Smooth muscle cell (in vitro differentiated cells): Measurements from ENCODE around the gene TEN1. TPM values are rescaled to one million over a fixed set of nuclear protein-coding genes. Genes with fewer than 3 reads are reported as not detected.
A peak's percentile ranks its signal among the peaks of the same experiment; 100 is the strongest.

Experiments
- DNase-seq: peaks from one replicate; lab custom pipeline; 2025; ENCODE audit not compliant: unreplicated experiment; lab: John Stamatoyannopoulos, UW
- H2AFZ ChIP-seq: fragments of 200-600 bp; sonication (generic); 2 replicates; pipeline ENCODE4 v1.6.0; 2016; ENCODE audit warnings: antibody characterized with exemption, low read depth, mild to moderate bottlenecking
- H3F3A ChIP-seq: fragments of 200-600 bp; sonication (generic); 2 replicates; pipeline ENCODE4 v1.6.0; 2017; ENCODE audit warnings: antibody characterized with exemption, low read depth
- H3K27ac ChIP-seq: fragments of 200-600 bp; sonication (generic); 2 replicates; pipeline ENCODE4 v1.5.1; 2016; ENCODE audit warnings: low read depth, mild to moderate bottlenecking
- H3K27me3 ChIP-seq: fragments of 200-600 bp; sonication (generic); 2 replicates; pipeline ENCODE4 v1.6.1; 2016; ENCODE audit warnings: low read depth, mild to moderate bottlenecking
- H3K36me3 ChIP-seq: fragments of 200-600 bp; sonication (generic); 2 replicates; pipeline ENCODE4 v1.5.1; 2016; ENCODE audit warnings: low read depth
- H3K4me1 ChIP-seq: fragments of 200-600 bp; sonication (generic); 2 replicates; pipeline ENCODE4 v1.5.1; 2016; ENCODE audit warnings: low read depth
- H3K4me2 ChIP-seq: fragments of 200-600 bp; sonication (generic); 2 replicates; pipeline ENCODE4 v1.6.0; 2016; ENCODE audit warnings: mild to moderate bottlenecking
- H3K4me3 ChIP-seq: fragments of 200-600 bp; sonication (generic); 2 replicates; pipeline ENCODE4 v1.5.1; 2016; ENCODE audit warnings: mild to moderate bottlenecking
- H3K79me2 ChIP-seq: fragments of 200-600 bp; sonication (generic); 2 replicates; pipeline ENCODE4 v1.6.0; 2016; ENCODE audit warnings: low read depth, mild to moderate bottlenecking
- H3K9ac ChIP-seq: fragments of 200-600 bp; sonication (generic); 2 replicates; pipeline ENCODE4 v1.6.0; 2016; ENCODE audit warnings: low read depth
- H3K9me3 ChIP-seq: fragments of 200-600 bp; sonication (generic); replicated peaks from 2 replicates; pipeline ENCODE4 v1.5.1; 2016; ENCODE audit warnings: low read depth
- H4K20me1 ChIP-seq: fragments of 200-600 bp; sonication (generic); 2 replicates; pipeline ENCODE4 v1.6.0; 2016; ENCODE audit warnings: low read depth
- WGBS: methylation state at CpG from one replicate; pipeline ENCODE4 v1.1.7; 2016; ENCODE audit warnings: low lambda C conversion rate; 5-methylcytosine and 5-hydroxymethylcytosine counted together
- polyA plus RNA-seq: library from polyadenylated mRNA; unstranded; fragments of >200 nt; fragmentation: Nextera tagmentation; extraction: Ambion mirVana; gene quantifications from 2 replicates; pipeline ENCODE4 v1.2.1, GENCODE V29; 2016
- total RNA-seq: library from RNA; depleted of rRNA; stranded (reverse); fragments of >200 nt; gene quantifications from 2 replicates; pipeline ENCODE4 v1.2.3, GENCODE V29; 2014
- TF ChIP-seq, protein P1 (sequence below): fragments of 200-600 bp; sonication (generic); IDR thresholded peaks from 2 replicates; pipeline ENCODE4 v1.5.1; 2017; ENCODE audit warnings: borderline replicate concordance, mild to moderate bottlenecking, antibody characterized with exemption; ENCODE audit not compliant: insufficient read depth, poor library complexity, severe bottlenecking

TEN1 gene
- total and polyA plus RNA-seq, 2 experiments from 2014 or later = 15.5 to 19.2 TPM

- TF ChIP-seq, protein P1, sequence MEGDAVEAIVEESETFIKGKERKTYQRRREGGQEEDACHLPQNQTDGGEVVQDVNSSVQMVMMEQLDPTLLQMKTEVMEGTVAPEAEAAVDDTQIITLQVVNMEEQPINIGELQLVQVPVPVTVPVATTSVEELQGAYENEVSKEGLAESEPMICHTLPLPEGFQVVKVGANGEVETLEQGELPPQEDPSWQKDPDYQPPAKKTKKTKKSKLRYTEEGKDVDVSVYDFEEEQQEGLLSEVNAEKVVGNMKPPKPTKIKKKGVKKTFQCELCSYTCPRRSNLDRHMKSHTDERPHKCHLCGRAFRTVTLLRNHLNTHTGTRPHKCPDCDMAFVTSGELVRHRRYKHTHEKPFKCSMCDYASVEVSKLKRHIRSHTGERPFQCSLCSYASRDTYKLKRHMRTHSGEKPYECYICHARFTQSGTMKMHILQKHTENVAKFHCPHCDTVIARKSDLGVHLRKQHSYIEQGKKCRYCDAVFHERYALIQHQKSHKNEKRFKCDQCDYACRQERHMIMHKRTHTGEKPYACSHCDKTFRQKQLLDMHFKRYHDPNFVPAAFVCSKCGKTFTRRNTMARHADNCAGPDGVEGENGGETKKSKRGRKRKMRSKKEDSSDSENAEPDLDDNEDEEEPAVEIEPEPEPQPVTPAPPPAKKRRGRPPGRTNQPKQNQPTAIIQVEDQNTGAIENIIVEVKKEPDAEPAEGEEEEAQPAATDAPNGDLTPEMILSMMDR = no peak
- H3K9me3 ChIP-seq = no peaks in the 10 kb centered on the region
- H2AFZ ChIP-seq = no peak overlapping the region
- H4K20me1 ChIP-seq = no peaks in the 10 kb centered on the region
- no peak overlapping the region for H3K9ac ChIP-seq
- no peaks in the 10 kb centered on the region for H3K36me3 ChIP-seq
- WGBS = 96% methylated on average over 7 of the region's 7 CpGs
- H3K4me2 ChIP-seq = no peak overlapping the region
- H3K4me3 ChIP-seq = no peak overlapping the region
- H3F3A ChIP-seq = no peaks in the 10 kb centered on the region
- no peaks in the 10 kb centered on the region for H3K27me3 ChIP-seq
- no peaks in the 10 kb centered on the region for H3K79me2 ChIP-seq
- no peaks in the 10 kb centered on the region for H3K4me1 ChIP-seq
- no peak for DNase-seq
- H3K27ac ChIP-seq = peak overlapping the region; percentile 97
These were observed 16.4 kb downstream of the TEN1 start for GRCh38 chr17:75995385-75995925.

GRCh38 chr17:75996665-75997590 is 17.9 kb downstream of the TEN1 start:
- Histone ChIP-seq H2AFZ (no peak overlapping the region), H3K79me2 (no peaks in the 10 kb centered on the region), H3K9me3 (no peaks in the 10 kb centered on the region), H3F3A (no peaks in the 10 kb centered on the region), H3K27ac (peak overlapping the region; percentile 97), H3K4me2 (peak overlapping the region; percentile 42), H3K27me3 (no peaks in the 10 kb centered on the region), H3K9ac (peak overlapping the region; percentile 85), H3K4me3 (no peak overlapping the region), H4K20me1 (no peaks in the 10 kb centered on the region), H3K36me3 (no peaks in the 10 kb centered on the region), H3K4me1 (no peaks in the 10 kb centered on the region)
- TF ChIP-seq, protein P1 = no peak
- 33% methylated on average over 18 of the region's 18 CpGs for WGBS
- peak; percentile 31 for DNase-seq

- Histone ChIP-seq H3K27ac (peak overlapping the region; percentile 97), H3K9me3 (no peaks in the 10 kb centered on the region)
These were observed 19.3 kb downstream of the TEN1 start for GRCh38 chr17:75998327-75998795.

More at GRCh38 chr17:75998327-75998795, 19.3 kb downstream of the TEN1 start:
- no peaks in the 10 kb centered on the region for H3F3A ChIP-seq
- WGBS = 80% methylated on average over 9 of the region's 9 CpGs
- H3K36me3 ChIP-seq = no peaks in the 10 kb centered on the region
- H3K4me1 ChIP-seq = no peaks in the 10 kb centered on the region
- H4K20me1 ChIP-seq = no peaks in the 10 kb centered on the region
- H3K4me2 ChIP-seq = no peak overlapping the region
- no peak for DNase-seq
- H3K79me2 ChIP-seq = no peaks in the 10 kb centered on the region
- H3K4me3 ChIP-seq = no peak overlapping the region
- no peak overlapping the region for H3K9ac ChIP-seq
- no peaks in the 10 kb centered on the region for H3K27me3 ChIP-seq
- TF ChIP-seq, protein P1 = no peak
- H2AFZ ChIP-seq = no peak overlapping the region
